NOMO-1 treated with DMSO at 0.1 percent for 48 hours (cell line): ENCODE results near the gene TMEM258.

Experiments used
- DNase-seq: peaks from one replicate; lab custom pipeline; 2025; ENCODE audit not compliant: unreplicated experiment; lab: John Stamatoyannopoulos, UW

The TMEM258 gene

DNA sequence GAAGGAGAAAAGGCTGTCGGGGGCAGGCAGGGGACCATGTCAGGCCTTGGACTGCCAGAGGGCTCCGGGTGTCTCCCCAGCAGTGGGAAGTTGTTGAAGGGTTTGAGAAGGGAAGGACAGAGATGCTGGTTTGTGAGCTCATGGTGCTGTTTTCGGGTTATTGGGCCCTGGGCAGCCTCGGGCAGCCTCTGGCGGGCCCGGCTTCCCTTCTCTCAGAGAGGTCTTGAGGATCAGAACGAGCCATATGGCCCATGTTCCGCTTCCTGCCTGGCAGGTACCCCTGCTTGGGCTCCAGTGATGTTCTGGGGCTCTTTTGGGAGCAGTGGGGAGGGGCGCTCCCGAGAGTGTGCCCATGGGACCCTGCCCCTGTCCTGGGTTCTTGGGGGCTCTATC lies 30.2 kb downstream of the TMEM258 start:
- no peak for DNase-seq

- DNase-seq = no peak
Observed at GRCh38 chr11:61761440-61762222, 30.8 kb downstream of the TMEM258 start.

- no peak for DNase-seq
Observed at GRCh38 chr11:61760946-61761345, 31.5 kb downstream of the TMEM258 start.

- DNase-seq = no peak
Observed at GRCh38 chr11:61757213-61757862, 35.1 kb downstream of the TMEM258 start.

- peak; percentile 48 for DNase-seq
Observed at GRCh38 chr11:61756452-61757212, 35.8 kb downstream of the TMEM258 start.

GRCh38 chr11:61756147-61756451 lies 36.3 kb downstream of the TMEM258 start:
- DNase-seq = no peak

DNA sequence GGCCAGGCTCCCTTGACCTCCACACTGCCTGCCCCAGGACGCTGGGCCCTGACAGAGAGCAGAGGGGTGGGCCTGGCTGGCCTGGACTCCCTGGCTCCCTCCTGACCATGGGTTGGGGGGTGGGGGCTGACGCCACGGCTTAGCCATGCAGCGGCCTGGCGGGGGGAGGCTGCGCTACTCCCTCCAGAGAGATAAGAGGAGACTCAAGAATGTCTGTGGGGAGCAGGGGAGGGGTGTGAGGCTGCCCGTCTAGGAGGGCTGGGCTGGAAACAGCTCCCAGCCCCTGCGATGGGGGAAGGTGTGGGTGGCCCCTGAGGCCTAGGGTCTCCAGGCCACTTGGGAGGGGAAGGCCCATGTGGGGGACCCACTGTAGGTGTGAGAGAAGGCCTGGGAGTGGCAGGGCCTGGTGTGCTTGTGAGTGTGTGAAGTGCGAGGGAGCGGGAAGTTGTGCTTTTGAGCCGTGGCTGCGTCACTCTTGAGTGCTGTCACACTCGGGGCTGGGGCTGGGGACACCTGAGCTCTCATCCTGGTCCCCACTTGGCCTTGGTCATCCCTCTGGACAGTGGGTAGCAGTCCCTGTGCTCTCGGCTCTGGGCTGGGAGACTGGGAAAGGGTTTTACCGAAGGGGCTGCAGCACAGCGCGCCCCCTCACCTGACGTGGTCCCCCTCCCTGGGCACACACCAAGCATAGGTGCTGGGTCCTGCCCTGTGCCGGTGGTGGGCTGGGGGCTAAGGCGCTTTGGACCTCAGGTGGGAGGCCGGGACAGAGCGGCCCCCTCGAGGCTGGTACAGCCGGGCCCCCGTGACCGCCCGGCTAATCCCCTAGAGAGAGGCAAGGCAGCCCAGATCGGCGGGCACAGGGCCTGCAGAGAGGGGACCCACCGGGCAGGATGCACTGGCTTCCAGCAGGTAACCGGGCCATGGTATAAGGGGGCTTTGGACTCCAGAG lies 37.6 kb downstream of the TMEM258 start:
- DNase-seq = no peak

GRCh38 chr11:61753672-61754071 lies 38.7 kb downstream of the TMEM258 start:
- no peak for DNase-seq

DNA sequence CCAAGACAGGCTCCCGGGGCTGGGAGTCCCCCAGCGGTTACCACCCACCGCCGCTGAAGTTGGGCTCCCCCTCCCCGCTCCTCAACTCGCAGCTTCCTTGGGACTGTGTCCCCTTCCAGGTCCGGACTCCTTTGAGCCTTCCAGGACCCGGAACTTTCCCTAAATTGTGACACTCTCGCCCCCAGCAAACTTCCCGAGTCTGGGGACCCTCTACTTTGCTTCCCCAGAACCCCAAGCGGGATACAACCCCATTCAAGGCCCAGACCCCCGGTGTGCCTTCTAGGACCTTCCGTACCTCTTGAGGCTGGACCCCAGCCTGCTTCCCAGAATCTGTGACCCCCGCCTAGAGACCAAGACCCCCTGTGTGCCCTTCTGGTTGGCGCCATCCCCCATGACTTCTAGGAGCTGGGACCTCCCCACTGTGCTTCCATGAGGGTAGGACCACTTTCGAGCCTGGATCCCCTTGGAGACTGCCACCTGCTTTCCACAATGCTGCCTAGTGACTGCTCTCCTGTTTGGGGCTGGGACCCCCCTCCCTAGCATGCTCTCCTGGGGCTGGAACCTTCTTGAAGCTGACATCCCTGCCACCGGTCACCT lies 39.4 kb downstream of the TMEM258 start:
- DNase-seq = no peak

- peak; percentile 31 for DNase-seq
Observed at GRCh38 chr11:61752117-61752924, 40.1 kb downstream of the TMEM258 start, which contains the start of gene MYRF. TSS of gene MYRF (plus strand) at chr11:61752636. CDS start at chr11:61752745, 109 bp downstream.

DNA sequence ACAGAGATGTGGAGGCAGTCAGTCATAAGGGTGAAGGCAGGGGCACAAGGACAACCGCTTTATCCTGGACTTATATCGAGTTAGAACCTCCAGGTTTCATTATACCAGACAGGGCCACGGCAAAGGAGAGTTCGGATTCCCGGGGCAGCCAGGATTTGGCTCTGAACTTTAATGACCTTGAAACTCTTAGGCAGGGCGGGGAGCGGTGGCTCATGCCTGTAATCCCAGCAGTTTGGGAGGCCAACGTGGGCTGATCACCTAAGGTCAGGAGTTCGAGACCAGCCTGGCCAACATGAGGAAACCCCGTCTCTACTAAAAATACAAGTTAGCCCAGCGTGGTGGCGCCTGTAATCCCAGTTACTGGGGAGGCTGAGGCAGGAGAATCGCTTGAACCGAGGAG lies 41.0 kb downstream of the TMEM258 start:
- no peak for DNase-seq

DNA sequence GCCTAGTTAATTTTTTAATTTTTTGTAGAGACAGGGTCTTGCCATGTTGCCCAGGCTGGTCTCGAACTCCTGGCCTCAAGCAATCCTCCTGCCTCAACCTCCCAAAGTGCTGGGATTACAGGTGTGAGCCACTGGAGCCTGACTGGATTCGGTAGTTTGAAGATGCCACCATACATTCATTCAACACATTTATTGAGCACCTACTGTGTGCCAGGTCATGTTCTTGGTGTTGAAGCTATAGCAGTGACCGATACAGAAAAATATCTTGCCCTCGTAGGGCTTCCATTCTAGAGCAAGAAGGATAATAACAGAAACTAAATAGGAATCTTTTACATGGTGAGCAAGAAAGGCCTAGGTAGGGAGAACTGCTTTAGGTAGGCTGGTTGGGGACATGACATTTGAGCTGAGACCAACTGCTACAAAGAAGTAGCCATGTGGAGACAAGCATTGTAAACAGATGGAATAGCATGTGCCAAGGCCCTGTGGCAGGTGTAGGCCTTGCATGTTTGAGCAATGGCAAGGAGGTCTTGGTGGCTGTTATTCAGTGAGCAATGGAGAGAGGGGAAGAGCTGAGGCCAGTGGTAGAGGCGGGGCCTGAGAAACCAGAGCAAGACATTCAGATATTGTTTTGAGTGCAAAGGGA lies 41.6 kb downstream of the TMEM258 start:
- DNase-seq = no peak

DNA sequence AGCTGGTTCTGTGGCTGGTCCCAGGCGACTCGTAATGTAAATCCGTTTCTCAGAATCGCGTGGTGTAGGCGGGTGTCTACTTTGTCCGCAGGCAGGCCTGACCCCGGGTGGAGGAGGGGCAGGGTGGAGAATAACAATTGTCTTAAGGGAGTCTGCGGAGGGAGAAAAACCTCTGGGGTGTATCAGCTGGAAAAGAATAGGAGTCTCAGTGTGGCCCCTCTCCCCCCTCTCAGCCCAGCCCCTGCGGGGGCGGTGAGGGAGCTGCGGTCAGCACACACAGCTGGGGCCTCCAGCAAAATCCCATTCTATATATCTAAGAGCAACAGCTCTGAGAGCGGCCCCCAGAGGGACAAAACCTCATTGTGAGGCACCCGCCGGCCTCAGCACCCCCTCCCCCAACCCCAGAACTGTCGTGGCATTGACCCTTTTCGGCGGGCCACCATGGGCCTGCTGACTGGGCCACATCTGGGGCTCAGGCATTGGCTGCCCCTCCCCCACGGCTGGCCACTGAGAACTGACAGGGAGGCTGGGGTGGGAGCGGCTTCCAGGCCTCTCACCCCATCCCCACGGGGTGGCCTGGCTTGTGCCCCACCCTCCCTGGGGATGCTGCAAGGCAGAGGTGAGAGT lies 42.7 kb downstream of the TMEM258 start:
- DNase-seq = no peak

- no peak for DNase-seq
Observed at GRCh38 chr11:61747967-61748285, 44.5 kb downstream of the TMEM258 start.

- DNase-seq = peak; percentile 45
Observed at GRCh38 chr11:61747192-61747966, 45.0 kb downstream of the TMEM258 start.

DNA sequence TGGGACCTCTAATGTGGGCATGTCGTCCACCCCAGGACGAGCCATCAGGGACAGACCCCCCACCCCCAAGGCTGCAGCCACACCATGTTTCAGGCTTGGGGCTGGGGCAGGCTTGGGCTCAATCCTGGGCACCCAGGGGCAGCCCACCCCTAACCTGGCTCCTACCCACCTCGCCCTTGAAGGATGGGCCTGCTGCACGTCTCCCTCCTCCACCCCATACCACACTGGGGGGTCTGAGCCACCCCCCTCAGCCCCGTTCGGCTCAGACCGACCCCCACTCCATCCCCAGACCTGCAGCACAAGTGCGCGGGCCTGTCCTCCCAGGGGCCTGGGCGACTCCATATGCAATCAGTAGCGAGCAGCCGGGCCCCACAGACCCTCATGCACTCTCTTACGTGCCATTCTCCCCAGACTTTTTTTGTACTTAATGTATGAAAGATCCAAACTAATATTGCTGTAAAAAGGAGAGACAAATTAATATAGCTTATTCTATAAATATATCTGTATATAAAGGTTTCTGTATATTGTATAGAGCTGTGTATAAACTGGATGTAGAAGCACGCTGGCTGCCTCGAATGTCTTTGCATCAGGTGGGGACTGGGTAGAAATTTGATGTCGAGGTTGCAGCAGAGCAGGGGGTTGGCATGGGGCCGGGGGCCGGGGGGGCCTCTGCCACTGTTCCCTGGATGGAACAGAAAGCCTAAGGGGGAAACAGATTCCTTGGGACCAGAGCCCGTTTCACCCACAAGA lies 45.8 kb downstream of the TMEM258 start:
- no peak for DNase-seq

- DNase-seq = no peak
Observed at GRCh38 chr11:61745781-61746441, 46.5 kb downstream of the TMEM258 start.
